ENCODE measurements around the gene TMEM14B.

The TMEM14B gene

DNA sequence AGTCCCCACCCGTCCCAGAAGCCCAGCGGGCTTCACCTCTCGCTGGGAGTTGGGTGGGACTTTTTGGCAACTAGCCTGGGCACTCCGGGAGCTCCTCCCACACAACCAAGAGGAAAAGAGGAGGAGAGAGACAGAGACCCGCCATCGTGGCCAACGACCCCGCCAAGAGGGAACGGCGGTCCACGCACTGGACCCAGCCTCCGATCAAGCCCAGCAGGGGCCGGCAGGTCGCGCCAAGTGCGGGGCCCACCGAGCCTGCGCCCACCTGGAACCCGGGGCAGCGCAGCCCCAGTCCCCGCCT lies 27.7 kb upstream of the TMEM14B start:
- Histone ChIP-seq H3K9me3 (ENCODE audit: control insufficient read depth, insufficient read depth, low read depth, low read length) (no peaks in the 10 kb centered on the region), H3K4me3 (ENCODE audit: low read depth, low read length) (peak overlapping the region; percentile 25), H3K27ac (ENCODE audit: extremely low read depth, low read depth, low read length) (peak overlapping the region; percentile 54; the same call in 1 of the 2 replicates), H3K36me3 (ENCODE audit: control insufficient read depth in 2 of 2, insufficient read depth in 1 of 2, low read length in 2 of 2) (peaks cover 0 to 4% of the 10 kb centered on the region in 2 experiments; a peak in 1 of 3 replicates), H3K4me1 (ENCODE audit: control insufficient read depth, insufficient read depth, low read length) (no peaks in the 10 kb centered on the region)
- ChIA-PET CTCF (interaction anchor here (0.6 to 1.6 kb wide), 5 partner anchors 27 to 336 kb away, joined by 3 to 4 read pairs (median 4); partner anchors contain the start of gene TMEM14B), POLR2A (interaction anchor here (0.6 to 7.8 kb wide), 5 partner anchors 9 to 28 kb away, joined by 3 to 82 read pairs (median 5); partner anchors contain the start of genes C6orf52, PAK1IP1 and TMEM14B)
- no peak for TF ChIP-seq ZNF580 (tag by site-specific recombination; IDR thresholded peaks at IDR 0.05)
- TF ChIP-seq, protein P1, sequence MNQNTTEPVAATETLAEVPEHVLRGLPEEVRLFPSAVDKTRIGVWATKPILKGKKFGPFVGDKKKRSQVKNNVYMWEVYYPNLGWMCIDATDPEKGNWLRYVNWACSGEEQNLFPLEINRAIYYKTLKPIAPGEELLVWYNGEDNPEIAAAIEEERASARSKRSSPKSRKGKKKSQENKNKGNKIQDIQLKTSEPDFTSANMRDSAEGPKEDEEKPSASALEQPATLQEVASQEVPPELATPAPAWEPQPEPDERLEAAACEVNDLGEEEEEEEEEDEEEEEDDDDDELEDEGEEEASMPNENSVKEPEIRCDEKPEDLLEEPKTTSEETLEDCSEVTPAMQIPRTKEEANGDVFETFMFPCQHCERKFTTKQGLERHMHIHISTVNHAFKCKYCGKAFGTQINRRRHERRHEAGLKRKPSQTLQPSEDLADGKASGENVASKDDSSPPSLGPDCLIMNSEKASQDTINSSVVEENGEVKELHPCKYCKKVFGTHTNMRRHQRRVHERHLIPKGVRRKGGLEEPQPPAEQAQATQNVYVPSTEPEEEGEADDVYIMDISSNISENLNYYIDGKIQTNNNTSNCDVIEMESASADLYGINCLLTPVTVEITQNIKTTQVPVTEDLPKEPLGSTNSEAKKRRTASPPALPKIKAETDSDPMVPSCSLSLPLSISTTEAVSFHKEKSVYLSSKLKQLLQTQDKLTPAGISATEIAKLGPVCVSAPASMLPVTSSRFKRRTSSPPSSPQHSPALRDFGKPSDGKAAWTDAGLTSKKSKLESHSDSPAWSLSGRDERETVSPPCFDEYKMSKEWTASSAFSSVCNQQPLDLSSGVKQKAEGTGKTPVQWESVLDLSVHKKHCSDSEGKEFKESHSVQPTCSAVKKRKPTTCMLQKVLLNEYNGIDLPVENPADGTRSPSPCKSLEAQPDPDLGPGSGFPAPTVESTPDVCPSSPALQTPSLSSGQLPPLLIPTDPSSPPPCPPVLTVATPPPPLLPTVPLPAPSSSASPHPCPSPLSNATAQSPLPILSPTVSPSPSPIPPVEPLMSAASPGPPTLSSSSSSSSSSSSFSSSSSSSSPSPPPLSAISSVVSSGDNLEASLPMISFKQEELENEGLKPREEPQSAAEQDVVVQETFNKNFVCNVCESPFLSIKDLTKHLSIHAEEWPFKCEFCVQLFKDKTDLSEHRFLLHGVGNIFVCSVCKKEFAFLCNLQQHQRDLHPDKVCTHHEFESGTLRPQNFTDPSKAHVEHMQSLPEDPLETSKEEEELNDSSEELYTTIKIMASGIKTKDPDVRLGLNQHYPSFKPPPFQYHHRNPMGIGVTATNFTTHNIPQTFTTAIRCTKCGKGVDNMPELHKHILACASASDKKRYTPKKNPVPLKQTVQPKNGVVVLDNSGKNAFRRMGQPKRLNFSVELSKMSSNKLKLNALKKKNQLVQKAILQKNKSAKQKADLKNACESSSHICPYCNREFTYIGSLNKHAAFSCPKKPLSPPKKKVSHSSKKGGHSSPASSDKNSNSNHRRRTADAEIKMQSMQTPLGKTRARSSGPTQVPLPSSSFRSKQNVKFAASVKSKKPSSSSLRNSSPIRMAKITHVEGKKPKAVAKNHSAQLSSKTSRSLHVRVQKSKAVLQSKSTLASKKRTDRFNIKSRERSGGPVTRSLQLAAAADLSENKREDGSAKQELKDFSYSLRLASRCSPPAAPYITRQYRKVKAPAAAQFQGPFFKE (tag by site-specific recombination; IDR thresholded peaks at IDR 0.05; ENCODE audit: borderline replicate concordance) = no peak
- TF ChIP-seq ZNF571 (tag by site-specific recombination; IDR thresholded peaks at IDR 0.05) = no peak
- no peak for TF ChIP-seq ZNF560 (tag by site-specific recombination; IDR thresholded peaks at IDR 0.05; ENCODE audit: borderline replicate concordance)
- no peak for TF ChIP-seq ZNF23 (tag by site-specific recombination; IDR thresholded peaks at IDR 0.05; ENCODE audit: borderline replicate concordance)
- peak; percentile 38; the same call in 1 of the 2 replicates for TF ChIP-seq GLIS2 (tag by site-specific recombination; IDR thresholded peaks at IDR 0.05)
- no peak for TF ChIP-seq KLF8 (tag by site-specific recombination; IDR thresholded peaks at IDR 0.05)
- TF ChIP-seq ZIC2 (tag by site-specific recombination; IDR thresholded peaks at IDR 0.05) = 0 out of 2 replicates have a peak, but pooled peaks have one; percentile 9
- TF ChIP-seq, protein P2, sequence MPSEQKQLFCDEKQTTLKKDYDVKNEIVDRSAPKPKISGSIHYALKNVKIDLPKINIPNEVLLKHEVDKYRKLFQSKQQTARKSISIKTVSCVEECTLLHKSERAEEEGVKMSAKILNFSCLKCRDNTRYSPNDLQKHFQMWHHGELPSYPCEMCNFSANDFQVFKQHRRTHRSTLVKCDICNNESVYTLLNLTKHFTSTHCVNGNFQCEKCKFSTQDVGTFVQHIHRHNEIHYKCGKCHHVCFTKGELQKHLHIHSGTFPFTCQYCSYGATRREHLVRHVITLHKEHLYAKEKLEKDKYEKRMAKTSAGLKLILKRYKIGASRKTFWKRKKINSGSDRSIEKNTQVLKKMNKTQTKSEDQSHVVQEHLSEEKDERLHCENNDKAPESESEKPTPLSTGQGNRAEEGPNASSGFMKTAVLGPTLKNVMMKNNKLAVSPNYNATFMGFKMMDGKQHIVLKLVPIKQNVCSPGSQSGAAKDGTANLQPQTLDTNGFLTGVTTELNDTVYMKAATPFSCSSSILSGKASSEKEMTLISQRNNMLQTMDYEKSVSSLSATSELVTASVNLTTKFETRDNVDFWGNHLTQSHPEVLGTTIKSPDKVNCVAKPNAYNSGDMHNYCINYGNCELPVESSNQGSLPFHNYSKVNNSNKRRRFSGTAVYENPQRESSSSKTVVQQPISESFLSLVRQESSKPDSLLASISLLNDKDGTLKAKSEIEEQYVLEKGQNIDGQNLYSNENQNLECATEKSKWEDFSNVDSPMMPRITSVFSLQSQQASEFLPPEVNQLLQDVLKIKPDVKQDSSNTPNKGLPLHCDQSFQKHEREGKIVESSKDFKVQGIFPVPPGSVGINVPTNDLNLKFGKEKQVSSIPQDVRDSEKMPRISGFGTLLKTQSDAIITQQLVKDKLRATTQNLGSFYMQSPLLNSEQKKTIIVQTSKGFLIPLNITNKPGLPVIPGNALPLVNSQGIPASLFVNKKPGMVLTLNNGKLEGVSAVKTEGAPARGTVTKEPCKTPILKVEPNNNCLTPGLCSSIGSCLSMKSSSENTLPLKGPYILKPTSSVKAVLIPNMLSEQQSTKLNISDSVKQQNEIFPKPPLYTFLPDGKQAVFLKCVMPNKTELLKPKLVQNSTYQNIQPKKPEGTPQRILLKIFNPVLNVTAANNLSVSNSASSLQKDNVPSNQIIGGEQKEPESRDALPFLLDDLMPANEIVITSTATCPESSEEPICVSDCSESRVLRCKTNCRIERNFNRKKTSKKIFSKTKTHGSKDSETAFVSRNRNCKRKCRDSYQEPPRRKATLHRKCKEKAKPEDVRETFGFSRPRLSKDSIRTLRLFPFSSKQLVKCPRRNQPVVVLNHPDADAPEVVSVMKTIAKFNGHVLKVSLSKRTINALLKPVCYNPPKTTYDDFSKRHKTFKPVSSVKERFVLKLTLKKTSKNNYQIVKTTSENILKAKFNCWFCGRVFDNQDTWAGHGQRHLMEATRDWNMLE (tag by site-specific recombination; conservative IDR thresholded peaks at IDR 0.05; ENCODE audit: low read depth) = no peak
- TF ChIP-seq, protein P3, sequence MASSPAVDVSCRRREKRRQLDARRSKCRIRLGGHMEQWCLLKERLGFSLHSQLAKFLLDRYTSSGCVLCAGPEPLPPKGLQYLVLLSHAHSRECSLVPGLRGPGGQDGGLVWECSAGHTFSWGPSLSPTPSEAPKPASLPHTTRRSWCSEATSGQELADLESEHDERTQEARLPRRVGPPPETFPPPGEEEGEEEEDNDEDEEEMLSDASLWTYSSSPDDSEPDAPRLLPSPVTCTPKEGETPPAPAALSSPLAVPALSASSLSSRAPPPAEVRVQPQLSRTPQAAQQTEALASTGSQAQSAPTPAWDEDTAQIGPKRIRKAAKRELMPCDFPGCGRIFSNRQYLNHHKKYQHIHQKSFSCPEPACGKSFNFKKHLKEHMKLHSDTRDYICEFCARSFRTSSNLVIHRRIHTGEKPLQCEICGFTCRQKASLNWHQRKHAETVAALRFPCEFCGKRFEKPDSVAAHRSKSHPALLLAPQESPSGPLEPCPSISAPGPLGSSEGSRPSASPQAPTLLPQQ (tag by site-specific recombination; IDR thresholded peaks at IDR 0.05) = peak; percentile 82; the same call in 1 of the 2 replicates
- TF ChIP-seq, protein P4, sequence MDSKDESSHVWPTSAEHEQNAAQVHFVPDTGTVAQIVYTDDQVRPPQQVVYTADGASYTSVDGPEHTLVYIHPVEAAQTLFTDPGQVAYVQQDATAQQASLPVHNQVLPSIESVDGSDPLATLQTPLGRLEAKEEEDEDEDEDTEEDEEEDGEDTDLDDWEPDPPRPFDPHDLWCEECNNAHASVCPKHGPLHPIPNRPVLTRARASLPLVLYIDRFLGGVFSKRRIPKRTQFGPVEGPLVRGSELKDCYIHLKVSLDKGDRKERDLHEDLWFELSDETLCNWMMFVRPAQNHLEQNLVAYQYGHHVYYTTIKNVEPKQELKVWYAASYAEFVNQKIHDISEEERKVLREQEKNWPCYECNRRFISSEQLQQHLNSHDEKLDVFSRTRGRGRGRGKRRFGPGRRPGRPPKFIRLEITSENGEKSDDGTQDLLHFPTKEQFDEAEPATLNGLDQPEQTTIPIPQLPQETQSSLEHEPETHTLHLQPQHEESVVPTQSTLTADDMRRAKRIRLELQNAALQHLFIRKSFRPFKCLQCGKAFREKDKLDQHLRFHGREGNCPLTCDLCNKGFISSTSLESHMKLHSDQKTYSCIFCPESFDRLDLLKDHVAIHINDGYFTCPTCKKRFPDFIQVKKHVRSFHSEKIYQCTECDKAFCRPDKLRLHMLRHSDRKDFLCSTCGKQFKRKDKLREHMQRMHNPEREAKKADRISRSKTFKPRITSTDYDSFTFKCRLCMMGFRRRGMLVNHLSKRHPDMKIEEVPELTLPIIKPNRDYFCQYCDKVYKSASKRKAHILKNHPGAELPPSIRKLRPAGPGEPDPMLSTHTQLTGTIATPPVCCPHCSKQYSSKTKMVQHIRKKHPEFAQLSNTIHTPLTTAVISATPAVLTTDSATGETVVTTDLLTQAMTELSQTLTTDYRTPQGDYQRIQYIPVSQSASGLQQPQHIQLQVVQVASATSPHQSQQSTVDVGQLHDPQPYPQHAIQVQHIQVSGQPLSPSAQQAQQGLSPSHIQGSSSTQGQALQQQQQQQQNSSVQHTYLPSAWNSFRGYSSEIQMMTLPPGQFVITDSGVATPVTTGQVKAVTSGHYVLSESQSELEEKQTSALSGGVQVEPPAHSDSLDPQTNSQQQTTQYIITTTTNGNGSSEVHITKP (tag by site-specific recombination; IDR thresholded peaks at IDR 0.05) = no peak
- no peak for TF ChIP-seq ZNF521 (tag by site-specific recombination; IDR thresholded peaks at IDR 0.05)
- TF ChIP-seq ZNF549 (tag by site-specific recombination; IDR thresholded peaks at IDR 0.05) = no peak
- TF ChIP-seq ZNF132 (tag by site-specific recombination; IDR thresholded peaks at IDR 0.05; ENCODE audit: borderline replicate concordance) = no peak
- TF ChIP-seq, protein P5, sequence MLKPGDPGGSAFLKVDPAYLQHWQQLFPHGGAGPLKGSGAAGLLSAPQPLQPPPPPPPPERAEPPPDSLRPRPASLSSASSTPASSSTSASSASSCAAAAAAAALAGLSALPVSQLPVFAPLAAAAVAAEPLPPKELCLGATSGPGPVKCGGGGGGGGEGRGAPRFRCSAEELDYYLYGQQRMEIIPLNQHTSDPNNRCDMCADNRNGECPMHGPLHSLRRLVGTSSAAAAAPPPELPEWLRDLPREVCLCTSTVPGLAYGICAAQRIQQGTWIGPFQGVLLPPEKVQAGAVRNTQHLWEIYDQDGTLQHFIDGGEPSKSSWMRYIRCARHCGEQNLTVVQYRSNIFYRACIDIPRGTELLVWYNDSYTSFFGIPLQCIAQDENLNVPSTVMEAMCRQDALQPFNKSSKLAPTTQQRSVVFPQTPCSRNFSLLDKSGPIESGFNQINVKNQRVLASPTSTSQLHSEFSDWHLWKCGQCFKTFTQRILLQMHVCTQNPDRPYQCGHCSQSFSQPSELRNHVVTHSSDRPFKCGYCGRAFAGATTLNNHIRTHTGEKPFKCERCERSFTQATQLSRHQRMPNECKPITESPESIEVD (tag by site-specific recombination; IDR thresholded peaks at IDR 0.05) = no peak
- no peak for TF ChIP-seq ZNF747 (tag by site-specific recombination; IDR thresholded peaks at IDR 0.05)
- TF ChIP-seq ZNF449 (tag by site-specific recombination; IDR thresholded peaks at IDR 0.05) = peak; percentile 27; the same call in 1 of the 2 replicates

Measured in HEK293 (cell line).